ENCODE measurements around the gene LRP1B. TPM values are rescaled to one million over a fixed set of nuclear protein-coding genes. Genes with fewer than 3 reads are reported as not detected.

LRP1B gene
- total and polyA plus RNA-seq, 2 of the 8 experiments (the other 6 are each of a cell fraction or from before 2014, with no cell fraction given) = 0.03 TPM; not detected in 1

GRCh38 chr2:141393214-141393545 lies 737.6 kb downstream of the LRP1B start:
- Histone ChIP-seq H2BK20ac (ENCODE audit: low read length) (no peak overlapping the region), H3K4me1 (replicated peaks in 1 of 4; ENCODE audit: control insufficient read depth in 3 of 4, insufficient read depth in 4 of 4, low read length in 3 of 4) (no peaks in the 10 kb centered on the region), H3K27ac (ENCODE audit: low read depth, low read length) (no peak overlapping the region), H3K79me1 (ENCODE audit: low read depth, low read length) (no peaks in the 10 kb centered on the region), H4K5ac (ENCODE audit: insufficient read length, low read depth, low read length) (no peak overlapping the region), H3K4ac (replicated peaks; ENCODE audit: insufficient read length, low read depth, low read length) (no peak overlapping the region), H3K4me3 (ENCODE audit: extremely low read depth in 1 of 4, insufficient read depth in 2 of 4, low read depth in 3 of 4, low read length in 4 of 4) (no peak overlapping the region), H2AFZ (ENCODE audit: low read length) (no peak overlapping the region), H3K56ac (replicated peaks; ENCODE audit: insufficient read length, low read depth, low read length) (no peak overlapping the region), H3K79me2 (ENCODE audit: control insufficient read depth in 1 of 2, insufficient read depth in 2 of 2, low read length in 2 of 2) (no peaks in the 10 kb centered on the region), H3K4me2 (ENCODE audit: insufficient read depth in 1 of 2, low read depth in 2 of 2, low read length in 2 of 2) (no peak overlapping the region), H3K23me2 (ENCODE audit: low read depth, low read length) (no peaks in the 10 kb centered on the region), H2BK5ac (ENCODE audit: low read depth, low read length) (no peak overlapping the region), H3K9me3 (ENCODE audit: insufficient read depth in 2 of 2, low read depth in 1 of 2, low read length in 1 of 2) (no peaks in the 10 kb centered on the region), H2BK15ac (ENCODE audit: low read length) (no peak overlapping the region), H3K23ac (ENCODE audit: insufficient read length) (no peak overlapping the region), H3K9ac (replicated peaks in 1 of 4; ENCODE audit: extremely low read depth in 1 of 4, low read depth in 3 of 4, low read length in 3 of 4) (no peak overlapping the region), H3K27me3 (replicated peaks in 1 of 4; ENCODE audit: control insufficient read depth in 3 of 4, extremely low read depth in 1 of 4, insufficient read depth in 3 of 4, low read length in 3 of 4) (no peaks in the 10 kb centered on the region), H2BK120ac (replicated peaks; ENCODE audit: low read depth, low read length) (no peak overlapping the region), H2BK12ac (ENCODE audit: low read depth, low read length) (no peak overlapping the region), H4K91ac (replicated peaks; ENCODE audit: insufficient read length, low read length) (no peak overlapping the region), H4K8ac (ENCODE audit: extremely low read depth, insufficient read depth, low read length) (no peak overlapping the region), H2AK5ac (ENCODE audit: low read depth, low read length) (no peak overlapping the region), H3K14ac (ENCODE audit: insufficient read length) (no peak overlapping the region), H3K18ac (ENCODE audit: extremely low read depth, low read length) (no peak overlapping the region), H4K20me1 (replicated peaks in 1 of 2; ENCODE audit: control insufficient read depth in 1 of 2, insufficient read depth in 2 of 2, low read length in 2 of 2) (no peaks in the 10 kb centered on the region), H3K36me3 (ENCODE audit: control insufficient read depth in 2 of 4, insufficient read depth in 4 of 4, low read length in 3 of 4) (no peaks in the 10 kb centered on the region)
- FAIRE-seq (no peak), DNase-seq (ENCODE audit: low read depth in 1 of 2, low spot score in 2 of 2) (no peak)
- TF ChIP-seq NRF1 (IDR thresholded peaks at IDR 0.05; ENCODE audit: low read depth, low read length) = no peak
- TF ChIP-seq POLR2AphosphoS5 (IDR thresholded peaks at IDR 0.05; ENCODE audit: low read depth, low read length) = no peak
- no peak for TF ChIP-seq SP1 (IDR thresholded peaks at IDR 0.05; ENCODE audit: low read depth, low read length)
- TF ChIP-seq MAFK (IDR thresholded peaks at IDR 0.05; ENCODE audit: low read depth, low read length) = no peak
- no peak for TF ChIP-seq SIN3A (conservative IDR thresholded peaks at IDR 0.05 in 1 of 2, IDR thresholded peaks at IDR 0.05 in 1 of 2; ENCODE audit: low read depth in 1 of 2, low read length in 2 of 2)
- no peak for TF ChIP-seq TBP (IDR thresholded peaks at IDR 0.05; ENCODE audit: low read depth, low read length)
- TF ChIP-seq POU5F1 (IDR thresholded peaks at IDR 0.05; ENCODE audit: low read depth, low read length) = no peak
- no peak for TF ChIP-seq KDM4A (IDR thresholded peaks at IDR 0.05; ENCODE audit: low read depth, low read length, severe bottlenecking)
- TF ChIP-seq GABPA (IDR thresholded peaks at IDR 0.05; ENCODE audit: borderline replicate concordance, insufficient read depth, low read length) = no peak
- ChIA-PET CTCF (ENCODE audit: partially characterized antibody) (no interaction called here), POLR2A (ENCODE audit: partially characterized antibody) (no interaction called here)
- WGBS, 2 experiments (ENCODE audit: extremely low coverage in 1 of 2, insufficient coverage in 1 of 2, insufficient read length in 1 of 2, insufficient replicate concordance in 2 of 2, low coverage in 1 of 2, low lambda C conversion rate in 2 of 2, missing lambda C conversion rate in 1 of 2) = 100% methylated on average over 2 of the region's 2 CpGs; no CpG with 5 or more reads in 1 of the 2 experiments

All from H1 (cell line).